Measurements from ENCODE around the gene TP73.

TP73 gene

GRCh38 chr1:3687504-3687903, 35.2 kb downstream of the TP73 start:
- in situ Hi-C loops (cut with HindIII; ENCODE audit: low sequenced_read_pairs) = no loop called here
- no peak for TF ChIP-seq CTCF (IDR thresholded peaks at IDR 0.05; ENCODE audit: low read depth, low read length, missing control alignments)
- no peak for DNase-seq (ENCODE audit: low read depth)

GRCh38 chr1:3688356-3689137, 36.2 kb downstream of the TP73 start:
- no peak for TF ChIP-seq CTCF (IDR thresholded peaks at IDR 0.05; ENCODE audit: low read depth, low read length, missing control alignments)
- in situ Hi-C loops (cut with HindIII; ENCODE audit: low sequenced_read_pairs) = no loop called here
- H3K4me3 ChIP-seq (ENCODE audit: low read depth, low read length) = no peak overlapping the region
- DNase-seq (ENCODE audit: low read depth) = no peak

More at GRCh38 chr1:3687504-3687903, 35.2 kb downstream of the TP73 start:
- H3K4me3 ChIP-seq (ENCODE audit: low read depth, low read length) = no peak overlapping the region

- no peak for DNase-seq (ENCODE audit: low read depth)
- no peak for TF ChIP-seq CTCF (IDR thresholded peaks at IDR 0.05; ENCODE audit: low read depth, low read length, missing control alignments)
- no peak overlapping the region for H3K4me3 ChIP-seq (ENCODE audit: low read depth, low read length)
- in situ Hi-C loops (cut with HindIII; ENCODE audit: low sequenced_read_pairs) = no loop called here
Measured at GRCh38 chr1:3689138-3689750, 36.9 kb downstream of the TP73 start.

GRCh38 chr1:3690282-3691065, 38.2 kb downstream of the TP73 start:
- DNase-seq (ENCODE audit: low read depth) = no peak
- in situ Hi-C loops (cut with HindIII; ENCODE audit: low sequenced_read_pairs) = no loop called here
- no peak for TF ChIP-seq CTCF (IDR thresholded peaks at IDR 0.05; ENCODE audit: low read depth, low read length, missing control alignments)
- no peak overlapping the region for H3K4me3 ChIP-seq (ENCODE audit: low read depth, low read length)

- no peak for DNase-seq (ENCODE audit: low read depth)
- H3K4me3 ChIP-seq (ENCODE audit: low read depth, low read length) = no peak overlapping the region
- TF ChIP-seq CTCF (IDR thresholded peaks at IDR 0.05; ENCODE audit: low read depth, low read length, missing control alignments) = no peak
- in situ Hi-C loops (cut with HindIII; ENCODE audit: low sequenced_read_pairs) = no loop called here
Measured at GRCh38 chr1:3691421-3692204, 39.3 kb downstream of the TP73 start.

- no peak for DNase-seq (ENCODE audit: low read depth)
- TF ChIP-seq CTCF (IDR thresholded peaks at IDR 0.05; ENCODE audit: low read depth, low read length, missing control alignments) = no peak
- H3K4me3 ChIP-seq (ENCODE audit: low read depth, low read length) = no peak overlapping the region
- in situ Hi-C loops (cut with HindIII; ENCODE audit: low sequenced_read_pairs) = no loop called here
Measured at GRCh38 chr1:3692598-3692997, 40.3 kb downstream of the TP73 start.
